GM12878 (cell line): ENCODE measurements around the gene CDH18. TPM values are rescaled to one million over a fixed set of nuclear protein-coding genes. Genes with fewer than 3 reads are reported as not detected.

Experiments
- ATAC-seq: fragments of 200-7000 bp; cut with Tn5 transposase; 3 replicates; pipeline ENCODE4 v1.9.1; 2020; ENCODE audit warnings: mild to moderate bottlenecking, moderate library complexity
- BruUV-seq: library from RNA; stranded (reverse); fragments of 400-500 nt; replicated peaks from 2 replicates; lab custom pipeline; 2021; lab: Mats Ljungman, UMichigan
- CTCF ChIA-PET: fragments of 300-600 bp; sonication (Branson Sonifier 250); formaldehyde crosslinking; extraction: SDS; loops from one replicate; lab custom pipeline; 2021; ENCODE audit warnings: inconsistent platforms; lab: Yijun Ruan, JAX
- POLR2A ChIA-PET: fragments of 350-600 bp; formaldehyde crosslinking; extraction: SDS; loops from one replicate; lab custom pipeline; 2021; ENCODE audit warnings: inconsistent platforms; lab: Charles Lee
- RAD21 ChIA-PET: fragments of 300-600 bp; sonication (Branson Sonifier 250); formaldehyde crosslinking; loops from one replicate; lab custom pipeline; 2023; ENCODE audit warnings: antibody characterized with exemption; ENCODE audit not compliant: unreplicated experiment; lab: Charles Lee
- SMC1A ChIA-PET: fragments of 300-600 bp; sonication (Branson Sonifier 250); formaldehyde crosslinking; loops from one replicate; lab custom pipeline; 2023; ENCODE audit not compliant: unreplicated experiment, uncharacterized antibody; lab: Charles Lee
- DNase-seq: peaks from one replicate; pipeline ENCODE4 v3.0.0-alpha.2; 2011; ENCODE audit warnings: low read depth, low spot score
- FAIRE-seq: peaks from 3 replicates; lab custom pipeline; 2011; peaks lifted over from hg19 to GRCh38; lab: Jason Lieb, UNC
- H2AFZ ChIP-seq: 2 replicates; pipeline ENCODE4 v1.6.0; 2011; ENCODE audit warnings: low read depth, low read length, control low read depth; ENCODE audit not compliant: control insufficient read depth
- H3K27ac ChIP-seq: 2 replicates; pipeline ENCODE4 v1.5.1; 2011; ENCODE audit warnings: control low read depth; ENCODE audit not compliant: control insufficient read depth, insufficient read depth
- H3K27me3 ChIP-seq, 2 experiments: replicated peaks in 1 of 2; 2 replicates each; pipeline versions ENCODE4 v1.6.0 to v1.6.1; 2011; ENCODE audit warnings: low read length in 1 of 2; ENCODE audit not compliant: control insufficient read depth in 2 of 2, insufficient read depth in 2 of 2
- H3K36me3 ChIP-seq, 2 experiments: 2 replicates each; pipeline ENCODE4 v1.5.1; 2011; ENCODE audit warnings: low read length in 1 of 2; ENCODE audit not compliant: control insufficient read depth in 2 of 2, insufficient read depth in 2 of 2
- H3K4me1 ChIP-seq: 2 replicates; pipeline ENCODE4 v1.6.1; 2011; ENCODE audit warnings: mild to moderate bottlenecking, low read length, moderate library complexity, mixed read lengths; ENCODE audit not compliant: control insufficient read depth, insufficient read depth
- H3K4me2 ChIP-seq: 2 replicates; pipeline ENCODE4 v1.6.0; 2011; ENCODE audit warnings: control low read depth; ENCODE audit not compliant: control insufficient read depth, insufficient read depth
- H3K4me3 ChIP-seq: fragments of 200-600 bp; sonication (generic); 2 replicates; pipeline ENCODE4 v1.5.1; 2016
- H3K79me2 ChIP-seq: 2 replicates; pipeline ENCODE4 v1.6.0; 2011; ENCODE audit warnings: low read length; ENCODE audit not compliant: control insufficient read depth, insufficient read depth
- H3K9ac ChIP-seq: 2 replicates; pipeline ENCODE4 v1.8.0; 2011; ENCODE audit warnings: low read length, control low read depth, mixed read lengths; ENCODE audit not compliant: control insufficient read depth, insufficient read depth
- H3K9me3 ChIP-seq: replicated peaks from 3 replicates; pipeline ENCODE4 v1.5.1; 2011; ENCODE audit warnings: mild to moderate bottlenecking, low read length; ENCODE audit not compliant: control insufficient read depth, insufficient read depth
- H4K20me1 ChIP-seq: 2 replicates; pipeline ENCODE4 v1.6.0; 2011; ENCODE audit not compliant: control insufficient read depth, insufficient read depth
- BMI1 ChIP-seq: fragments of 450-650 bp; IDR thresholded peaks from 2 replicates; pipeline ENCODE4 v1.6.1; 2016; ENCODE audit warnings: mild to moderate bottlenecking, moderate library complexity, borderline replicate concordance
- CBX5 ChIP-seq: sonication (generic); IDR thresholded peaks from 2 replicates; pipeline ENCODE4 v1.6.1; 2016; ENCODE audit warnings: low read depth, moderate library complexity, mild to moderate bottlenecking, inconsistent platforms
- CHD4 ChIP-seq: fragments of 200-600 bp; sonication (generic); IDR thresholded peaks from 2 replicates; pipeline ENCODE4 v1.6.1; 2016; ENCODE audit warnings: mild to moderate bottlenecking
- IKZF1 ChIP-seq: fragments of 450-650 bp; conservative IDR thresholded peaks from 2 replicates; pipeline ENCODE4 v1.6.1; 2017; ENCODE audit warnings: antibody characterized with exemption, mild to moderate bottlenecking
- IRF4 ChIP-seq: IDR thresholded peaks from 2 replicates; pipeline ENCODE4 v1.6.1; 2011; ENCODE audit warnings: low read depth, low read length
- KDM1A ChIP-seq: fragments of 200-600 bp; sonication (generic); IDR thresholded peaks from 2 replicates; pipeline ENCODE4 v1.6.1; 2016; ENCODE audit warnings: borderline replicate concordance
- LARP7 ChIP-seq: fragments of 450-650 bp; IDR thresholded peaks from 2 replicates; pipeline ENCODE4 v1.6.1; 2017; ENCODE audit warnings: mild to moderate bottlenecking
- MEF2B ChIP-seq: fragments of 450-650 bp; IDR thresholded peaks from 2 replicates; pipeline ENCODE4 v1.6.1; 2018; ENCODE audit warnings: mild to moderate bottlenecking, moderate library complexity; ENCODE audit not compliant: partially characterized antibody, poor library complexity, severe bottlenecking
- MYB ChIP-seq: fragments of 150-350 bp; IDR thresholded peaks from 2 replicates; pipeline ENCODE4 v1.6.1; 2014; ENCODE audit warnings: mild to moderate bottlenecking, low read depth, low read length, borderline replicate concordance
- NFYB ChIP-seq: IDR thresholded peaks from 2 replicates; pipeline ENCODE4 v1.6.1; 2011; ENCODE audit warnings: low read depth, mild to moderate bottlenecking, low read length, improper control_type of control experiment, moderate library complexity; ENCODE audit not compliant: insufficient read depth
- PAX8 ChIP-seq: fragments of 450-650 bp; IDR thresholded peaks from 2 replicates; pipeline ENCODE4 v1.6.1; 2017; ENCODE audit warnings: mild to moderate bottlenecking, moderate library complexity
- POU2F2 ChIP-seq: IDR thresholded peaks from 3 replicates; pipeline ENCODE4 v1.6.1; 2011; ENCODE audit warnings: low read depth, mild to moderate bottlenecking, low read length, borderline replicate concordance
- SMAD5 ChIP-seq: IDR thresholded peaks from 2 replicates; pipeline ENCODE4 v1.6.1; 2016; ENCODE audit warnings: antibody characterized with exemption, low read depth
- SMARCA5 ChIP-seq: fragments of 450-650 bp; IDR thresholded peaks from 2 replicates; pipeline ENCODE4 v1.6.1; 2017; ENCODE audit warnings: mild to moderate bottlenecking
- WGBS: methylation state at CpG from one replicate; pipeline ENCODE4 v1.1.6; 2016; ENCODE audit warnings: low lambda C conversion rate; ENCODE audit not compliant: insufficient replicate concordance, insufficient coverage; ENCODE audit errors: missing lambda C conversion rate; 5-methylcytosine and 5-hydroxymethylcytosine counted together
- in situ Hi-C: fragments of 300-500 bp; cut with MboI; formaldehyde crosslinking; loops from 9 replicates; pipeline ENCODE4 v1.14.3; 2018; ENCODE audit warnings: mixed read lengths
- intact Hi-C: fragments of 100-400 bp; cut with micrococcal nuclease; formaldehyde crosslinking; loops from one replicate; pipeline ENCODE4 v1.14.2; 2022; ENCODE audit not compliant: unreplicated experiment
- polyA plus RNA-seq, 11 experiments: library from polyadenylated mRNA; depleted of rRNA in 4 of 11; unstranded in 6 of 11; stranded (reverse) in 5 of 11; fragments of >200 nt; fragmentation: Nextera tagmentation in 4 of 11; fragmentation: Illumina TruSeq in 1 of 11; extraction: Ambion mirVana in 4 of 11; extraction: Trizol in 1 of 11; gene quantifications; 1 replicate in 1 of 11; 2 replicates in 10 of 11; pipeline versions ENCODE4 v1.2.1 to v1.2.3, GENCODE V29; 2011 to 2016; ENCODE audit warnings: inconsistent platforms in 2 of 11, missing spikeins in 2 of 11, low read depth in 1 of 11
- total RNA-seq, 4 experiments: library from RNA; depleted of rRNA in 3 of 4; stranded (reverse); fragments of >200 nt in 3 of 4; fragmentation: Illumina TruSeq in 1 of 4; extraction: Trizol in 1 of 4; gene quantifications; 2 replicates each; pipeline versions ENCODE4 v1.2.1 to v1.2.3, GENCODE V29; 2013 to 2021
- TF ChIP-seq, protein P1 (sequence below): IDR thresholded peaks from 2 replicates; pipeline ENCODE4 v1.6.1; 2012; ENCODE audit warnings: improper control_type of control experiment, low read depth, low read length; ENCODE audit not compliant: insufficient replicate concordance
- TF ChIP-seq, protein P2 (sequence below): fragments of 450-650 bp; IDR thresholded peaks from 2 replicates; pipeline ENCODE4 v1.6.1; 2017; ENCODE audit warnings: low read depth, mild to moderate bottlenecking, moderate library complexity

The CDH18 gene
- total and polyA plus RNA-seq, 10 of the 15 experiments (the other 5 are each of a cell fraction or from before 2014, with no cell fraction given), result 0.41 TPM; not detected in 9

DNA sequence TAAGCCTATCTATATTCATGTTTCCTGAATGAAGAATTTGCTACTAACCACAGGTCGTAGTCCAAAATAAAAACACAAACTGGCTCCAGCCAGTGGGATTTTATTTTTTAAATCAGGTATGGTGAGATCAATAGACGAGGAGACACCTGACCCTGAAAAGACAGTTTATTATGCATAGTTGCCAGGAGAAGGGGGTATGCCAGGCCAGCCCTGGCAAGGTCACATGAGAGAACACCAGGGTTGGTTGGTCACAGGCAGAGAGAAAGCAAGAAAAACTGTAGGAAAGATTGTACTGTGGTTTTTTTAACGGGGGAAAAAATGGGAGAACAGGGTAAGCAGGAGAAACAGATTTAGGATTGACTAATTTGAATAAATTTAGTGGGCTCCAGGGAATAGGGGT is 125.3 kb downstream of the CDH18 start (continued):
- no peak for TF ChIP-seq IRF4
- no peak for TF ChIP-seq PAX8
- no peak for TF ChIP-seq CBX5
- TF ChIP-seq MEF2B, result no peak

- H3K27me3 ChIP-seq, result no peaks in the 10 kb centered on the region
- H3K4me2 ChIP-seq, result no peak overlapping the region
- CTCF ChIA-PET, result no interaction called here
- BruUV-seq, result no TSS peak
- in situ Hi-C loops (no loop called here), intact Hi-C loops (no loop called here)
- FAIRE-seq (no peak), DNase-seq (no peak), ATAC-seq (no peak)
- no peaks in the 10 kb centered on the region for H4K20me1 ChIP-seq
- no peak overlapping the region for H3K27ac ChIP-seq
- no peaks in the 10 kb centered on the region for H3K9me3 ChIP-seq
- H3K4me1 ChIP-seq, result no peaks in the 10 kb centered on the region
- SMC1A ChIA-PET, result no interaction called here
- WGBS, result 9% methylated on average over 3 of the region's 3 CpGs
- no peaks in the 10 kb centered on the region for H3K79me2 ChIP-seq
- POLR2A ChIA-PET, result no interaction called here
- RAD21 ChIA-PET, result no interaction called here
- no peak overlapping the region for H3K4me3 ChIP-seq
- no peaks in the 10 kb centered on the region for H3K36me3 ChIP-seq
- no peak overlapping the region for H2AFZ ChIP-seq
- no peak overlapping the region for H3K9ac ChIP-seq
- TF ChIP-seq IKZF1 (no peak), LARP7 (no peak), SMARCA5 (no peak), BMI1 (no peak), CHD4 (no peak), KDM1A (no peak), NFYB (no peak), POU2F2 (no peak), SMAD5 (no peak), MYB (no peak)
- TF ChIP-seq, protein P1, sequence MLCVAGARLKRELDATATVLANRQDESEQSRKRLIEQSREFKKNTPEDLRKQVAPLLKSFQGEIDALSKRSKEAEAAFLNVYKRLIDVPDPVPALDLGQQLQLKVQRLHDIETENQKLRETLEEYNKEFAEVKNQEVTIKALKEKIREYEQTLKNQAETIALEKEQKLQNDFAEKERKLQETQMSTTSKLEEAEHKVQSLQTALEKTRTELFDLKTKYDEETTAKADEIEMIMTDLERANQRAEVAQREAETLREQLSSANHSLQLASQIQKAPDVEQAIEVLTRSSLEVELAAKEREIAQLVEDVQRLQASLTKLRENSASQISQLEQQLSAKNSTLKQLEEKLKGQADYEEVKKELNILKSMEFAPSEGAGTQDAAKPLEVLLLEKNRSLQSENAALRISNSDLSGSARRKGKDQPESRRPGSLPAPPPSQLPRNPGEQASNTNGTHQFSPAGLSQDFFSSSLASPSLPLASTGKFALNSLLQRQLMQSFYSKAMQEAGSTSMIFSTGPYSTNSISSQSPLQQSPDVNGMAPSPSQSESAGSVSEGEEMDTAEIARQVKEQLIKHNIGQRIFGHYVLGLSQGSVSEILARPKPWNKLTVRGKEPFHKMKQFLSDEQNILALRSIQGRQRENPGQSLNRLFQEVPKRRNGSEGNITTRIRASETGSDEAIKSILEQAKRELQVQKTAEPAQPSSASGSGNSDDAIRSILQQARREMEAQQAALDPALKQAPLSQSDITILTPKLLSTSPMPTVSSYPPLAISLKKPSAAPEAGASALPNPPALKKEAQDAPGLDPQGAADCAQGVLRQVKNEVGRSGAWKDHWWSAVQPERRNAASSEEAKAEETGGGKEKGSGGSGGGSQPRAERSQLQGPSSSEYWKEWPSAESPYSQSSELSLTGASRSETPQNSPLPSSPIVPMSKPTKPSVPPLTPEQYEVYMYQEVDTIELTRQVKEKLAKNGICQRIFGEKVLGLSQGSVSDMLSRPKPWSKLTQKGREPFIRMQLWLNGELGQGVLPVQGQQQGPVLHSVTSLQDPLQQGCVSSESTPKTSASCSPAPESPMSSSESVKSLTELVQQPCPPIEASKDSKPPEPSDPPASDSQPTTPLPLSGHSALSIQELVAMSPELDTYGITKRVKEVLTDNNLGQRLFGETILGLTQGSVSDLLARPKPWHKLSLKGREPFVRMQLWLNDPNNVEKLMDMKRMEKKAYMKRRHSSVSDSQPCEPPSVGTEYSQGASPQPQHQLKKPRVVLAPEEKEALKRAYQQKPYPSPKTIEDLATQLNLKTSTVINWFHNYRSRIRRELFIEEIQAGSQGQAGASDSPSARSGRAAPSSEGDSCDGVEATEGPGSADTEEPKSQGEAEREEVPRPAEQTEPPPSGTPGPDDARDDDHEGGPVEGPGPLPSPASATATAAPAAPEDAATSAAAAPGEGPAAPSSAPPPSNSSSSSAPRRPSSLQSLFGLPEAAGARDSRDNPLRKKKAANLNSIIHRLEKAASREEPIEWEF, result no peak
- TF ChIP-seq, protein P2, sequence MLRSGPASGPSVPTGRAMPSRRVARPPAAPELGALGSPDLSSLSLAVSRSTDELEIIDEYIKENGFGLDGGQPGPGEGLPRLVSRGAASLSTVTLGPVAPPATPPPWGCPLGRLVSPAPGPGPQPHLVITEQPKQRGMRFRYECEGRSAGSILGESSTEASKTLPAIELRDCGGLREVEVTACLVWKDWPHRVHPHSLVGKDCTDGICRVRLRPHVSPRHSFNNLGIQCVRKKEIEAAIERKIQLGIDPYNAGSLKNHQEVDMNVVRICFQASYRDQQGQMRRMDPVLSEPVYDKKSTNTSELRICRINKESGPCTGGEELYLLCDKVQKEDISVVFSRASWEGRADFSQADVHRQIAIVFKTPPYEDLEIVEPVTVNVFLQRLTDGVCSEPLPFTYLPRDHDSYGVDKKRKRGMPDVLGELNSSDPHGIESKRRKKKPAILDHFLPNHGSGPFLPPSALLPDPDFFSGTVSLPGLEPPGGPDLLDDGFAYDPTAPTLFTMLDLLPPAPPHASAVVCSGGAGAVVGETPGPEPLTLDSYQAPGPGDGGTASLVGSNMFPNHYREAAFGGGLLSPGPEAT, result no peak
Measured at GRCh38 chr5:19859020-19859419, 129.0 kb downstream of the CDH18 start.
